HG03520 (cell line): Measurements from ENCODE around the gene KCNMA1.
A peak's percentile ranks its signal among the peaks of the same experiment; 100 is the strongest.

ENCODE experiments used
- ATAC-seq: cut with Tn5 transposase; IDR thresholded peaks from one replicate; pipeline ENCODE4 v1.9.1; 2021; ENCODE audit warnings: mild to moderate bottlenecking, moderate library complexity; ENCODE audit not compliant: unreplicated experiment

KCNMA1 gene

DNA sequence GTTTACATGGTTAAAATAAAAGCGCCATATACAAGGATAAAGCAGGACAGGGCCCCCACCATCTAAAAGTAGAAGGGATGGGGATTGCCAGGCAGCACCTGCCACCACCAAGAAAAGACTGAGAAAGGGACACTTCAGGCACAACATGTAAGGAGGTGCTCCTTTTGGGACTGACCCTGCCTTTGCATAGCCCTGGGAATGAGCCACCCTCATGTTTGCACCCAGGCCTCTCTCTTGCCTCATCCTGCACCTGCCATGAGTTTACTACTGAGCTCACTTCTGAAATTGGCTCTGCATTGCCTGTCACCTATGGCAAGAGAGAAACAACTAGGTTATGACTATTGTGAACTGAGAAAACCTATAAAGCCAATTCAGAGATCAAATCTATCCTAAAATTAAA, 489.7 kb downstream of the KCNMA1 start:
- no peak for ATAC-seq

DNA sequence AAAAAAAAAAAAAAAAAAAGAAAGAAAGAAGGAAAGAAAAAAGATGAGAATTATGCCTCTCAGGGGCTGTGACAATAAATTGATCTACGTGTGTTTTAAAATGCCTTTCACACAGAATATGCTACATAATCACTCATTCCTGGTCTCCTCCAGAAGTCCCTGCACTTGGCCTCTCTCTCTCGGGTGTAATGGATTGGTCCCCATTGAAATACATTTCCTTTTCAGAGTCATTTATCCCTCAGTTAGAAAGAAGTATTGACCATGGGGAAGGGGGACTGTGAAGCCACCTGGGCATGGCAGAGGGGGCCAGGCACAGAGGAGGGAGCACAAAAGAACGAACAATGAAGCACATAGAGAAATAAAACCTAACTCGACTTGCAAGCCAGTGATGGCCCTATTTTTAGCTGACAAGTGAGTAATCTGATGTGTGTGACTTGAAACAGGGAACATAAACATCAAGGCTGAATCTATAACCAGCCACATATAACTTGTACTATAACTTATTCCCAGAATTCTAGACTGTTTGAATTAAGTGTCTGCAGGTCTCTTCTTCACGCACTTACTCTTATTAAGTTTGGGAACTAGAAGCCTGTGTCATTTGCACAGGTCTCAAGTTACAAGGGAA, 490.8 kb downstream of the KCNMA1 start:
- no peak for ATAC-seq

DNA sequence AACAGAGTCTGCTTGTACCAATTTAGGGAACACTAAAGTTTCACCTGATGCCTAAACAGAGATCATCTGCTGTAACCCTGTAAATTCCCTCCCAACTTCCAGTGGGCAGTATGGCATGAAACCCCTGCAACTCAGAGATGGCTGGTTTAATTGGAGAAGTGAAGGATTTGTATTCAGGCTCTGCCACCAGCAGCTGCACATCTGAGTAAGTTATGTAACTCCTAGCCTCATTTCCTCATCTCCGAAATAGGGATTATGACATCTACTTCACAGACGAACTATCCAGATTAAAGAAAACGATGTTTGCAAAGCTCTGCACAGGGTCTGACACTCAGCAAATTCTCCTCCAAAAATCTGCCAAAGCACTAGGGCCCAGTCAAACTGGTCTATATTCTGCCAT, 493.0 kb downstream of the KCNMA1 start:
- no peak for ATAC-seq

DNA sequence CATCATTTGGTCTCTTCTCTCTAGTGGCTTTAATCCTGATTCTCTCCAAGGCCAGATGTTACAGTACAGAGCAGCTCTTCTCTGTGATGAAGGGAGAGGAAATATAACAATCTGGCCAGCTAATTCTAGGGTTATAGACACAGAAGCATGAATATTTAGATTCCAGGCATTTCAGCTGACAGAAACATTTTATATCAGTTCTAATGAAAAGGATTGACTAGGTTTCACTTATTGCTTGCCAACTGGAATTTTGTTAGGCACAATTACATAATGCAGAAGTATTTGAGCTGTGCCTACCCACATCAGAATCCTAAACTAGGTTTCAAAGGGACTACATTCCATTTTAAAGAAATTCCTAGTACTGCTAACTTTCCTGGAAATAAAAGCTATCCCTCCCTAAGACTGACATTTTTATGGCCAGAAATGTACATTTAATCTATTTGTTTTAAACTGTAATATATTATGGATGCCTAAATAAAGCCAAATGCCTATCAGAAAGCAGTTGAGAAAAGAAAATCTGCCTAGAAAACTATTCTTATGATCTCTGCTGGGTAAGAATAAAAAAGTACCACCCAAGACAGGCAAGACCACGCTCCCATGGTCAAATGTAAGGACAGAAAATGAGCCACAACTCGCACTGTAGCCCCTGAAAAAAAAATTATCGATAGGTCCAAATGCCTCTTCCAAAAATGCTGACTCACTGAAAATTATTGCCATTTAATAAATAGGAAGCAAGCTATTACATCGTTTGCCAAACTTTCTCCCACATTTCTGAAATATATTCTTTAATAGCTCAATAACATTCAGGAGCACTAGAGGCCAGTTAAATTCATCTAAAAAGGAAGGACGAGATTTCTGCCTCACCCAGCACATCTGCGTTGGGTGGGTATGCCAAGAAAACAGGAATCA, 498.1 kb downstream of the KCNMA1 start:
- ATAC-seq = no peak

DNA sequence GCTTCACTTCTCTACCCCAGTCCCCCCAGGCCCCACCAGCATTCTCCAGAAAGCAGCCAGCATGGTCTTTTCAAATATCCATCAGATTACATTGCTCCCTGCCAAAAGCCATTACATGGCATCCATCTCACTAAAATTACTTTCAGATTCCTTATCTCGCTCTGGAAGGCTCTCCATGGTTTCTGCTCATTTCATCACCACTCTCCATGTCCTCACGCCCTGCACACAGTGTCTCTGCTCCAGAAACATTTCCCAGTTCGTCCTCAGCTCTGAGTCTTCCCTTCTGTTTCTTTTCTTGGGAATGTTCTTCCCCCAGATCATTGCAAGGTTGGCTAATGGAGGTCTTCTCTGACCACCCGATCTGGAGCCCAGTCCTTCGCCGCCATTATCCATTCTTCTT, 499.1 kb downstream of the KCNMA1 start:
- ATAC-seq = no peak

DNA sequence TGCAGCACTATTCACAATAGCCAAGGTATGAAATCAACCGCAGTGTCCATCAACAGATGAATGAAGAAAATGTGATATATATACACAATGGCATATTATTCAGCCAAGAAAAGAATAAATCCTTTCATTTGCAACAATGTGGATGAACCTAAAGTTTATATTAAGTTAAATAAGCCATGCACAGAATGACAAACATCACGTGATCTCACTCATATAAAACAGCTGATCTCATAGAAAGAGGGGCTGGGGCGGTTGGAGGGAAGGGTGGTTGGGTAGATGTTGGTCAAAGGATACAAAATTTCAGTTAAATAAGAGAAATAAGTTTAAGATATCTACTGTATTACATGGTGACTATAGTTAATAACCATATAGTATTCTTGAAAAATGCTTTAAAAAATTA, 502.1 kb downstream of the KCNMA1 start:
- no peak for ATAC-seq

DNA sequence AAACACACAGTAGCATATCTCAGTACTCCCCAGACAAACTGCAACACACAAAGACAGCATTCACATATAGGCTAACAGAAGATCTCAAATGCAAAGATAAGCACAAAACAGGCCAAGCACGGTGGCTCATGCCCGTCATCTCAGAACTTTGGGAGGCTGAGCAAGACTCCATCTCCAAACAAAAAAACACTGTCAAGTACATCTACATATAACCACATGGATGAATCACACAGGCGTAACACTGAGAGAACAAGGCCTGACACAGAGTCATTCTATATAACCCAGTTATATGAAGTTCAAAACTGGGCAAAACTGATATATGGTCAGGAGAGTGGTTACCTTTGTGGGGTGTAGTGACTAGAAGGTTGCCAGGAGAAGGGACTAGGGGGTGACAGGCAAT, 506.4 kb downstream of the KCNMA1 start:
- ATAC-seq = no peak

DNA sequence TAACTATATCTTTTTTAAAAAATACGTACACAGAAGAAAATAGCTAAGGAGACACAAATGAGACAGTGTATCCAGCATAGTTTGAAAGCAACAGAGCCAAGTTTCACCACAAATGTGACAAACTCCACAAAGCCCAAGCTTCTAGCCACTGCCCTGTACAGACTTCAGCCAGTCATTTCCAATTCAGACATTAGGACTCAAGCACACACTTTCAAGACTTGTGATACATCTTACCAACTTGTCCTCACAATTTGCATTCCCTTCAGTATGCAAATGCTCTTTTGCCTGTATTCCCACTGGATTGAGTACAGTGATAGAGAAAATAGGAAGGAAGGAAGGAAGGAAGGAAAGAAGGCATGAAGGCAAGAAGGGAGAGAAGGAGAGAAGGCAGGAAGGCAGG, 510.4 kb downstream of the KCNMA1 start:
- ATAC-seq = no peak

DNA sequence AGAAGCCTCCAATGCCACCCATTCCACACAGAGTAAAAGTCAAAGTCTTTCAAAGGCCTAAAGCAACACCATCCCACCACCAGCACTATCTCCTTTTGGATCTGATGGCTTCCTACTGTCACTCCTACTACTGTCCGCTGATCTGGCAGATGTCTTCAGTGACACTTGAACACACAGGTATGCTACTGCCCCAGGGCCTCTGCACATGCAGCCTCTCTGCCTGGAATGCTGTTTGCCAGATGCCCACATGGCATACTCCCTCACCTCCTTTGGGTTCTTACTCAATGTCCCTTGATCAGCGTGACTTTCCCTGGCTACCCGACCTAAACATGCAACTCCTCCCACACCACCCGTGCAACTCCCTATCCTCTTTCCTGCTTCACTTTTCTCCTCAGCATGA, 512.4 kb downstream of the KCNMA1 start:
- no peak for ATAC-seq

DNA sequence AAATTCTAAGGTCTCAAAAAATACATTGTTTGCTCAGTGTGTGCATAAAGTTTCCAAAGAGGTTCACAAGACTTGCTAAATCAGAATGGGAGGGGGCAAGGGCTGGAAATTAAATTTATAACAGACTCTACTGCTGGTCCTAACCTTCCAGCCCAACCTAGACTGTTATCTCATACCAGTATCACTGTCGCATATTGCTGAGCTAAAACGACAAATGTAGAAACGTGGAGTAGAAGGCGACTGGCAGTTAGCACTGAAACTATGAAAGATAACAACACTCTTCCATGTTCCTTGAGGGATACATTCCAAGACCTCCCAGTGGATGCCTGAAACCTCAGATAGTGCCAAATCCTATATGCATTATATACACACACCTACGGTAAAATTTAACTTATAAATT, 514.3 kb downstream of the KCNMA1 start:
- ATAC-seq = no peak

DNA sequence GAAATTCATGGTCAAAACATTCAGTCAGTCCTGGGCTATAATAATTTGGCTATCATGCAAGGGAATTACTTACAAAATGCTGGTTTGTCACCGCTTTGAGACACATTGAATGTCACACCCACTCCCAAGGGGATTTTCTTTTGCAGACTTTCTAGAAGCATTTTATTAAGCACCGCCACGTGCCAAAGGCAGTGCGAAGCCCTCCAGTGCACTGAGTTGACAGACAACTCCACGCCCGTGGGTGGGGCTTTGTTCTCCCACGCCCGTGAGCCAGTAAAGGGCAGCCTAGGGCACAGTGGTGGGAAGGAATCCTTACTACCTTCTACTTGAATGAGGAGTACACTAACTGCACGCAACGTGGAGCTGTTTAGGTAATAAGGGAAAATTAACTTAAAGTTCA, 515.8 kb downstream of the KCNMA1 start:
- no peak for ATAC-seq

DNA sequence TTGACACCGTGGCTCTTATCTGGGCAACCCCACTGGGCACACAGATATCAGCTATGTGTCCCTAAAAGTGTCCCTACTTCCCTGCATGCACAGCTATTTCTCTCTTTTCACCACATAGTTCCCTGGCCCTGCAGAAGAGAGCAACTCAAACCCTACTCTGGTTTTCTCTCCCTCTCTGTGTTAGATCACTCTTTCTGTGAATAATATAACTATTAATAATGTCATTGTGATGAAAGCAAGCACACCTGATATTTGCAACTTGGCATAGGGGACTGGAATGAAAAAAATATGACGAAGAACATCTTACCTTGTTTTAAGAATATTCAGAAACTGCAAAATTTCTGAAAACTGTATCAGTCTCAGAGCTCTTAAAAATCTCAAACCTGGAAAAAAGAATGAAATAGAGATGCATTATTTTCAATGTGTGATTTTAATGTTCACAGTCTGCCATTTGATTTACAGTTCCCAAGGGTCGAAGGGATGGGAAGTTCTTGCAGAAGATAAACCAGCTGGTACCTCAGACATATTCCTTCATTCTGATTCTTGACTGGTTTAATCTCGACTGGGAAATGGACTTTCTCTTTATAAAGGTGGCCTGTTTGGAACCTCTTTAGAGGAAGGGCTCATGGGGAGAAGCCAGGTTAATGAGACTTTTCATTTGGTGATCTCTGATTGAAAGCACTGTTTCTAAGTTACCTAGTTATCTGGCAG, 516.8 kb downstream of the KCNMA1 start:
- ATAC-seq = no peak

DNA sequence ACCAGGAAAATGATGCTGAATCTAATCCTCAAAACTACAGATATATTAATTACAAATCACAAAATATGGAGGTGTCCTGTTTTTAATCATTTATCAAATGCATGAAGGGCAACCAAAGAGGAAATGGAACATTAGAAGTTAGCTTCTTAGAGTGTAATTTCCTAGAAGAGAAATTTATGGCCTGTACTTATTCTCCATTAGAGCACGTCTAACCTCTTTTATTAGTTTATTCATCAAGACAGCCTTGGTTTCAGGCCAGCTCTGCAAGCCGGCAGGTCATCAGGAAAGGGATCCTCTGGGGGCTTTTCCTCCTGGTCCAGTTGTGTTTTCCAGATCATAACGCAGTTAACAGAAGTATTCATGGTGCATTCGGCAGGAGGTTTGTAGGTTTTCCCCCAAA, 517.6 kb downstream of the KCNMA1 start:
- no peak for ATAC-seq

DNA sequence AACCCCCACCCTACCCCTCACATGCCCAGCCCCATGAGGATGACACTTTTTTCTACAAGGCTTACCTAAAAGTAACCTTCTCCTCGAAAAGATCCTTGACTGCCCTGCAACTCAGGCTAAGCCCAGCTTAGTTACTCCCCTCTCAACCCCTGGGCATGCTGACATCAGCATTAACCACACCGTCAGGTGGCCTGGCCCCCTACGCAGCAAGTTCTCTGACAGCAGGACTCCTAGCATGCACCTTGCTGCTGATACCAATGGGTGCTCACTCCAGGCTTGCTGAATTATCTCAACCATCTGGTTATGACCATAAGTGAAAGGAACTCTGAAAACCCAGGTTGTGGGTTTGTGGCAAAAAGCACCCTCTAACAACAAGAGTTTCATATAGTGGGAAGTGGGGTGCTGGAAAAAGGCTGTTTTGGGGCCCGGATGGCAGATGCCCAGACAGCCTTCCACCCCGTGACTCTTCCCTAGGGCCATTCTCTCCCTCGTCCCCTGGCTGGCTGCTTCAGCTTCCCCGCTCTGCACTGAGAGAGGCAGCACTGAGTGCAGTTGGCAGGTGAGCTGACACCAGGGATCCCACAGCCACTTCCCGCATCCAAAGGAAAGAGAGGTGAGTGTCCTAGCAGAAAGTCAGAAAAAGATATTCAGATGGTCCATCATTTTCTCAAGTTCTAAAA, 518.9 kb downstream of the KCNMA1 start:
- no peak for ATAC-seq

DNA sequence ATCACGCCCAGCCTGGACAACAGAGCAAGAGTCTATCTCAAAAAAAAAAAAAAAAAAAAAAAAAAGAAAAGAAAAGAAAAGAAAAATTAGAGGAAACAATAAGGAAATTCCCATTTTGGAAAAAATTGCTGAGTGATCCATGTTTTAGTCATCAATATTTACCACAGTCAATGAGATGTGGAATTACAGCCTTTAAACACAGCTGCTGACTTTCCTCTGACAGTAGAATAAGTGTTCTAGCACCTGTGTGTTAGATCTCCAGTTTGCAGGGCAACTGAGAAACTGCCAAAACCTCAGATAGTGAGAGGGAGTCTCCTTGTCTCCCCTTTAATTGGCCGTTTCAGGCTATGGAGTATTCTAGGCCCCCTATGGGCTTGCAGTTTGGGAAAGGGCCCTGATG, 520.1 kb downstream of the KCNMA1 start:
- ATAC-seq = no peak

DNA sequence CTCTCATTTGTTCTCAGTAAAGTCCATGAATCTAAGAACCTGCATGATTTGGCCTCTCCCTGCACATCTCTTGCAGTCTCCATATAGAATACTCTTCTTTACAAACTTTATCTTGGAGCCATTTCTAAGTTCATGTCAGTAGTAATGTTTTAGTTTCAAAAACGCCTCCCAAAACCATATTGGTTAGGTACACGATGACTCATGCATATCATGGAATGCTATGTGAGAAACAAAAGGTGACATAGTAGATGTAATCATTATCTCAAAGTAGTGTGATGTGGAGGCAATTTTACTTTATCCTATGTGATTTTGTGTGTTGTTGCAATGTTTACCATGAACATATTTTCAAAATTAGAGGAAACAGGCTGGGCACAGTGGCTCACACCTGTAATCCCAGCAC, 520.7 kb downstream of the KCNMA1 start:
- no peak for ATAC-seq

DNA sequence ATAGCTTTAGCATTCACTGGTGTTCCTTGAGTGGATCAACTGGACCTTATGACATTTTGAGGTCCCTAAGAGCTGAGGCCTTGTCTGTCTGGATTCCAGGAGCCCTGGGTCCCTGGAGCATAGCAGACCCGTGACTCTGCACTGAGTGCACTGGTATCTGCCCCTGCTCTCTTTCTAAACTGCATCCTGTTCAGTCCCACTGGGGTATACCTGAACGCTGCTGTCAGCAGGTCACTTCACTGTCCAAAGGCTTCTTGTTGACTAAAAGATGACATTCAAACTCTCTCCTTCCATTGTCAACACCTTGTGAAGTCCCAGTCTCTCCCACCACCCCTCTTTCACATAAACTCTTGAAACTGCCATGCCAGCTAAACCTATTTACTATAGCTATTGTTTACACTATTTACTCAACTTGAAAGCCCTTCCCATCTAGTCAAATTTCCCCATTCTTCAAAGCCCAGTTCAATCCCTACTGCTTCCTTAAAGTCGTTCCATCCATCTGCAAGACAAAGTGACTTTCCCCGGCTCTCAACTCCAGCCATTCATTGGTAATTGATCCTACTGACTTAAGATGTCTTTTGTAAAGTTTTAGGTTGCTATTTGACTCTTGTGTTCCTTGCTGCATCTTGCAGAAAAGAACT, 523.3 kb downstream of the KCNMA1 start:
- no peak for ATAC-seq

DNA sequence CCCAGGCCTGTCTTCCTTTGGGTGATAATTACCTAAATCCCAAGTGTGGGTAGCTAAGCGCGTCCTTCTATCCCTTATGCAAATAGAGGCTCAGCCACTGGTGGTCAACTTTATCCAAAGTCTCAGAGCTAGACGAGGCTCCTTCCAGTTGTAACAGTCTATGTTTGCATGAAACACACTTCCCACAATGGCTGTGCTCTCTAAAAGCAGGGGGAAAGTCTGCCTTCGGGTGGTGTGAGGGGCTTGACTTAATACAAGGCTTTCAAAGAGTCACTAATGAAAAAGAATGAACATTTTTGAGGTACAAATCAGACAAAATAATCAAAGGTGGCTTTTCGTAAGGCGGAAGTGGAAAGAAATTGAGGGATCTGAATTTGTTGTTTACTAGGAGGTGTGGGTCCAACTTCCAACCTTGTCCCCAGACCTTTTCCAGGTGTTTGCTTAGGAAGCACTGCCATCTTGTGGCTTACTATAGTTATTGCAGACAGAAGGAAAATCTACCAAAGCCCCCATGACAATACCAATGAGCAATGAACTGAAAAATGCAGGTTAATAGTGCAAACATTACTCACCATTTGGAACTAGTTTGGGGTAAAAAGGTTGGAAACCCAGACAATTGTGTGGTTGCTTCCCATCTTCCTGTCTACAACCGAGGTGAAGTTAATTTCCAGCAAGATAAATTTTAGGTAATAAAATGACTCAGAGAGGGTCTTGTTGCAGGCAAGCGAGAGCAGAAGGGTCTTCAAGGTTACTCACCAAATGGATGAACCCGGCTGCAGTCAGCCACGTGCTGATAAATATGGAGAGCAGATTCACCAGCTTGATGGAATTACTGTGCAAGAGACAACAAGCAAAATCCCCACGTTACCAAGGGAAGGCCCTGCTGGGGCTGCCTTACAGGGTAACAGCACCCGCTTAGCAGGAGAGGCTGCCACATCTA, 525.7 kb downstream of the KCNMA1 start:
- ATAC-seq = peak; percentile 55

DNA sequence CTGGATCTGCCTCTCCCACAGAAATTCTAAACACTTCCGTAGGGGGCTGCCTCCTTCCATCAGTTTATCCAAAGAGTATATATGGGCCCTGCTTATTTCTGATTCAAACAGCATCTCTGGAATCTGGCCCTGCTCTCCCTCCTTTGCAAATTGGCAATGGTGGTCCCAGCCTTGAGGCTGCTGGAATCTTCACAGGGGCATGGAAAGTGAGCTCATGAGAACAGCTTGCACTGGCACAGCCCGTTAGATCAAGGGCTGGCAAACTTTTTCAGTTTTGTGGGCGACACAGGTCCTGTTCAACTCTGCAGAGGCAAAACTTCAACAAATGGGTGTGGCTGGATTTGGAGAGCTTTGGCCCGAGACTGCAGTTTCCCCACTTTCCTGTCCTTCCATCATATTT, 526.9 kb downstream of the KCNMA1 start:
- ATAC-seq = no peak
